Upper lobe of right lung (tissue), 1 donor: ENCODE results near the gene SIGLECL1. TPM values are rescaled to one million over a fixed set of nuclear protein-coding genes. Genes with fewer than 3 reads are reported as not detected.
"Not testable (repeated sequence)": the region's sequence is repeated elsewhere in the genome, so short reads cannot be mapped to it uniquely, and the experiment has no call there.

ENCODE experiments used
- ATAC-seq: fragments of 200-7000 bp; cut with Tn5 transposase; one replicate; pipeline ENCODE4 v1.9.1; 2020; ENCODE audit warnings: mild to moderate bottlenecking, moderate library complexity
- DNase-seq: peaks from one replicate; pipeline ENCODE4 v3.0.0-alpha.2; 2020
- H3K27ac ChIP-seq: fragments of 200-600 bp; one replicate; pipeline ENCODE4 v1.8.0; 2022
- H3K27me3 ChIP-seq: fragments of 200-600 bp; one replicate; pipeline ENCODE4 v1.8.0; 2022; ENCODE audit warnings: mild to moderate bottlenecking
- H3K36me3 ChIP-seq: fragments of 200-600 bp; one replicate; pipeline ENCODE4 v1.8.0; 2022
- H3K4me1 ChIP-seq: fragments of 200-600 bp; one replicate; pipeline ENCODE4 v1.8.0; 2022
- H3K4me3 ChIP-seq: fragments of 200-600 bp; one replicate; pipeline ENCODE4 v1.8.0; 2022; ENCODE audit warnings: mild to moderate bottlenecking
- H3K9me3 ChIP-seq: fragments of 200-600 bp; one replicate; pipeline ENCODE4 v1.8.0; 2022
- intact Hi-C: fragments of 100-400 bp; cut with DNase I; formaldehyde crosslinking; loops from one replicate; pipeline ENCODE4 v1.11.0; 2022
- total RNA-seq: library from RNA; stranded (reverse); fragmentation: NEBNext Ultra II Directional; extraction: Animal tissue kit (Norgen Biotek cat#: 25700); gene quantifications from one replicate; pipeline ENCODE4 v1.2.1, GENCODE V29; 2021
- TF ChIP-seq, protein P1 (sequence below): fragments of 200-600 bp; IDR thresholded peaks from one replicate; pipeline ENCODE4 v1.8.0; 2022; ENCODE audit warnings: antibody characterized with exemption
- donor health status: DM: no; HTN: yes; CAD: no; lungs with severe emphysema.

The SIGLECL1 gene
- total RNA-seq, 1 donor from 2014 or later: not detected

DNA sequence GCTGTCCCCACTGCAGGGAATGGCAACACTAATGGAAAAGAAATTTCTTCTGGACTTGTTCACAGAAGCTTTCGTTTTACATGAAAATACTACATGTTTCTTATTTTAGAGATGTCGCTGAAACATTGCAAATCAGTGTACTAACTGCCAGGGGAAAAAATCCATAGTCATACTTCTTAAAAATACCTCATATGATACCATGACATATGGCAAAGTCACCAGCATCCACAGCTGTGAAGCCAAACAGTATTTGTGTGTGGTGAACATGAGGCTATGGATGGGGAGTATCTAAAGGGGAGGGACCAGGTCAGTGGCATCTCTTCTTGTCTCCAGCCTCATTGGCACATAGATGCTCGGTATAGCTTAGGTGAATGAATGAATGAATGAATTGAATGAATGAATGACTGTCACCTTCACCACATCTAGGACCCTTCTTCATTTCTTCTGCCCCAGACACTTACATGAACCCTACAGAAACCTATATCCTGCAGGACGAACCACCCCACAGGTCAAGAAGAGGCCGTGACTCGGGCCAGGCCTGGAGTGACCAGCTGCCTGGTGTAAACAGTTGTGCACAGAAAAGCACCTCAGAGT is 40.6 kb upstream of the SIGLECL1 start:
- Histone ChIP-seq H3K36me3 (no peaks in the 10 kb centered on the region), H3K27me3 (no peaks in the 10 kb centered on the region), H3K9me3 (no peaks in the 10 kb centered on the region), H3K4me1 (no peaks in the 10 kb centered on the region), H3K27ac (no peak overlapping the region), H3K4me3 (no peak overlapping the region)
- DNase-seq: no peak
- intact Hi-C loops: no loop called here
- TF ChIP-seq, protein P1, sequence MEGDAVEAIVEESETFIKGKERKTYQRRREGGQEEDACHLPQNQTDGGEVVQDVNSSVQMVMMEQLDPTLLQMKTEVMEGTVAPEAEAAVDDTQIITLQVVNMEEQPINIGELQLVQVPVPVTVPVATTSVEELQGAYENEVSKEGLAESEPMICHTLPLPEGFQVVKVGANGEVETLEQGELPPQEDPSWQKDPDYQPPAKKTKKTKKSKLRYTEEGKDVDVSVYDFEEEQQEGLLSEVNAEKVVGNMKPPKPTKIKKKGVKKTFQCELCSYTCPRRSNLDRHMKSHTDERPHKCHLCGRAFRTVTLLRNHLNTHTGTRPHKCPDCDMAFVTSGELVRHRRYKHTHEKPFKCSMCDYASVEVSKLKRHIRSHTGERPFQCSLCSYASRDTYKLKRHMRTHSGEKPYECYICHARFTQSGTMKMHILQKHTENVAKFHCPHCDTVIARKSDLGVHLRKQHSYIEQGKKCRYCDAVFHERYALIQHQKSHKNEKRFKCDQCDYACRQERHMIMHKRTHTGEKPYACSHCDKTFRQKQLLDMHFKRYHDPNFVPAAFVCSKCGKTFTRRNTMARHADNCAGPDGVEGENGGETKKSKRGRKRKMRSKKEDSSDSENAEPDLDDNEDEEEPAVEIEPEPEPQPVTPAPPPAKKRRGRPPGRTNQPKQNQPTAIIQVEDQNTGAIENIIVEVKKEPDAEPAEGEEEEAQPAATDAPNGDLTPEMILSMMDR: no peak
- no peak for ATAC-seq

DNA sequence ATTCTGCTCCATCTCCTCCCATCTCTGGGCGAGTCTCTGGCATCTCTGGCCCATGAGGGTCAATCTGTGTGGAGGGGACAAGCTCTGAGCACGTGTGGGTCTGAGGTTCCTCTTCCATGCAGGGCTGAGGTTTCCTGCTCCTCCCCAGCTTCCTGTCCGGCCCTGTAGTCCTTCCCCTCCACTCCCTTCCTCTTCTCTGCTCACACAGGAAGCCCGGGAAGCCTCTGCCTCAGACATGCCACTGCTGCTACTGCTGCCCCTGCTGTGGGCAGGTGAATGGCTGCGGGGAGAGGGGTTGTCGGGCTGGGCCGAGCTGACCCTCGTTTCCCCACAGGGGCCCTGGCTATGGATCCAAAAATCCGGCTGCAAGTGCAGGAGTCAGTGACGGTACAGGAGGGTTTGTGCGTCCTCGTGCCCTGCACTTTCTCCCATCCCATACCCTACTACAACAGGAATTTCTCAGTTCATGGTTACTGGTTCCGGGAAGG is 40.0 kb upstream of the SIGLECL1 start:
- Histone ChIP-seq H3K4me3 (peak overlapping the region; percentile 33), H3K27ac (peak overlapping the region; percentile 24)
- DNase-seq, H3K36me3 ChIP-seq, intact Hi-C loops, H3K4me1 ChIP-seq, H3K9me3 ChIP-seq, H3K27me3 ChIP-seq: not testable (repeated sequence)
- ATAC-seq: peak; percentile 96

DNA sequence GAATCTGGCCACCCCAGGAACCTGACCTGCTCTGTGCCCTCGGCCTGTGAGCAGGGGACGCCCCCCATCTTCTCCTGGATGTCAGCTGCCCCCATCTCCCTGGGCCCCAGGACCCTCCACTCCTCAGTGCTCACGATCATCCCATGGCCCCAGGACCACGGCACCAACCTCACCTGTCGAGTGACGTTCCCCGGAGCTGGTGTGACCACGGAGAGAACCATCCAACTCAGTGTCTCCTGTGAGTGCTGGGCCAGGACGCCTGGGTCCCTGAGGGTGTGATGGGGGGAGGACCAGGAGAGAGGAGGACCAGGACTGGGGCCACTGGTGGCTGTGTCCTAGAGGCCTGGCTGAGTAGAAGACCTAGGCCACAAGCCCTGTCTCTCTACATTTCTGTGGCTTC is 39.0 kb upstream of the SIGLECL1 start:
- H3K9me3 ChIP-seq: no peaks in the 10 kb centered on the region
- no peaks in the 10 kb centered on the region for H3K36me3 ChIP-seq
- no peak overlapping the region for H3K27ac ChIP-seq
- intact Hi-C loops: no loop called here
- no peak overlapping the region for H3K4me3 ChIP-seq
- TF ChIP-seq, protein P1: no peak
- DNase-seq: no peak
- no peak for ATAC-seq
- no peaks in the 10 kb centered on the region for H3K27me3 ChIP-seq
- no peaks in the 10 kb centered on the region for H3K4me1 ChIP-seq

- ATAC-seq: no peak
- Histone ChIP-seq H3K27ac (no peak overlapping the region), H3K4me3 (no peak overlapping the region), H3K36me3 (no peaks in the 10 kb centered on the region), H3K4me1 (no peaks in the 10 kb centered on the region), H3K9me3 (no peaks in the 10 kb centered on the region), H3K27me3 (peaks cover 11% of the 10 kb centered on the region)
- TF ChIP-seq, protein P1: no peak
- no peak for DNase-seq
- intact Hi-C loops: no loop called here
Measured at GRCh38 chr19:51219307-51219706, 31.6 kb upstream of the SIGLECL1 start.

DNA sequence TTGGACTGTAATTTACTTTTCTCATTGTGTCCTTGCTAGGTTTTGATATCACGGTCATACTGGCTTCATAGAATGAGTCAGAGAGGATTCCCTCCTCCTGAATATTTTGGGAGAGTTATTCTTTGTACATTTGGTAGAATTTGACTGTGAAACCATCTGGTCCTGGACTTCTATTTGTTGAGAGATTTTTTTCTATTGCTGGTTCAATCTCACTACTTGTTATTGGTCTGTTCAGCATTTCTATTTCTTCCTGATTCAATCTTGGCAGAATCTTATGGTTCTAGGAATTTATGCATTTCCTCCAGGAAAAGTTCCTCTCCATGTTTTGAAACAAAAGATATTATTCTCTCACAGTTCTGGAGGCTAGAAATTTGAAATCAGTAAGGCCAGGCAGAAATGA is 30.9 kb upstream of the SIGLECL1 start:
- Histone ChIP-seq H3K27ac (no peak overlapping the region), H3K9me3 (no peaks in the 10 kb centered on the region), H3K4me1 (no peaks in the 10 kb centered on the region), H3K27me3 (peaks cover 11% of the 10 kb centered on the region), H3K36me3 (no peaks in the 10 kb centered on the region), H3K4me3 (no peak overlapping the region)
- no peak for ATAC-seq
- intact Hi-C loops: no loop called here
- DNase-seq: no peak
- TF ChIP-seq, protein P1: no peak

GRCh38 chr19:51220996-51221395 is 29.9 kb upstream of the SIGLECL1 start:
- intact Hi-C loops: no loop called here
- peaks cover 11% of the 10 kb centered on the region for H3K27me3 ChIP-seq
- H3K4me3 ChIP-seq: no peak overlapping the region
- TF ChIP-seq, protein P1: no peak
- DNase-seq (no peak), ATAC-seq (no peak)
- no peaks in the 10 kb centered on the region for H3K9me3 ChIP-seq
- H3K4me1 ChIP-seq: no peaks in the 10 kb centered on the region
- no peak overlapping the region for H3K27ac ChIP-seq
- H3K36me3 ChIP-seq: no peaks in the 10 kb centered on the region
